ENCODE data around the gene ACBD4.

DNA sequence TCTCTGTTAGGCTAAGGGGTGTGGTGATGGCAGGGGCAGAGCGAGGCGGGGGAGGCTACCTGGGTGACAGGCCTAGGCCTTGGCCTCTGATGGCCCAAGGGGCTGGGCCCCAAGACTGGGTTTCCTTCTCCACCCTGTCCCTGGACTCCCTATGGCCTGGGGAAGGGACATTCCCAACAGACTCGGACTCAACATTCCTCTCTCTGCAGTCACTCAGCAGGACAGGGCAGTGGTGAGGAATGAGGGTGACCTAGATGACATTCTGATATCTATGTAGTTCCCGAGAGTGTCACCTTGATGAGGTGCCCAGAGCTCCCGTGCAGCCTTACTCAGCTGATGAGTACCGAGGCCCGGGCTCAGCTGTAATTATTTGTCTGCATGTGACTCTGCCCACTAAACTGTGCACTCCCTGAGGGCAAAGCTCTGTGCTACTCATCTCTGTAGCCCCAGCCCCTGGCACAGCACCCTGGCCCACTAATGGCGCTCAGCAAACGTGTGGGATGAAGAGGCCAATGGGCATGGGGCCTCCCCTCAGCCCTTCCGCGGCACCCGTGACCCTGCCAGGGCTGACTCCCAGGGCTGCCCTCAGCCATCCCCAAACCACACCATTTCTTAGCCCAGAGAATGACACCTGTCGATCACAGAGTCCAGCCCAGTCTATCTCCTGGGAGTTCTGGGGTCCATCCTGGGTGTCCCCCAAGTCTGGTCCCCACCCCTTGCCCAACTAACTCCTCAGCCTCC is 5.4 kb upstream of the ACBD4 start:
- TF ChIP-seq POLR2A (IDR thresholded peaks at IDR 0.05) (peak; percentile 46), POLR2AphosphoS5 (IDR thresholded peaks at IDR 0.05) (peak in 2 of 3 donors; percentile 62 to 75), EP300 (IDR thresholded peaks at IDR 0.05; ENCODE audit: low read depth) (no peak)
- TF ChIP-seq, protein P1, sequence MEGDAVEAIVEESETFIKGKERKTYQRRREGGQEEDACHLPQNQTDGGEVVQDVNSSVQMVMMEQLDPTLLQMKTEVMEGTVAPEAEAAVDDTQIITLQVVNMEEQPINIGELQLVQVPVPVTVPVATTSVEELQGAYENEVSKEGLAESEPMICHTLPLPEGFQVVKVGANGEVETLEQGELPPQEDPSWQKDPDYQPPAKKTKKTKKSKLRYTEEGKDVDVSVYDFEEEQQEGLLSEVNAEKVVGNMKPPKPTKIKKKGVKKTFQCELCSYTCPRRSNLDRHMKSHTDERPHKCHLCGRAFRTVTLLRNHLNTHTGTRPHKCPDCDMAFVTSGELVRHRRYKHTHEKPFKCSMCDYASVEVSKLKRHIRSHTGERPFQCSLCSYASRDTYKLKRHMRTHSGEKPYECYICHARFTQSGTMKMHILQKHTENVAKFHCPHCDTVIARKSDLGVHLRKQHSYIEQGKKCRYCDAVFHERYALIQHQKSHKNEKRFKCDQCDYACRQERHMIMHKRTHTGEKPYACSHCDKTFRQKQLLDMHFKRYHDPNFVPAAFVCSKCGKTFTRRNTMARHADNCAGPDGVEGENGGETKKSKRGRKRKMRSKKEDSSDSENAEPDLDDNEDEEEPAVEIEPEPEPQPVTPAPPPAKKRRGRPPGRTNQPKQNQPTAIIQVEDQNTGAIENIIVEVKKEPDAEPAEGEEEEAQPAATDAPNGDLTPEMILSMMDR (IDR thresholded peaks at IDR 0.05), result no peak

Data from transverse colon (tissue), 4 donors.